Esophagus (tissue), 2 donors: ENCODE data around the gene SGK1. TPM values are rescaled to one million over a fixed set of nuclear protein-coding genes. Genes with fewer than 3 reads are reported as not detected.
"Not testable (repeated sequence)": the region's sequence is repeated elsewhere in the genome, so short reads cannot be mapped to it uniquely, and the experiment has no call there.

Source experiments
- H3K27ac ChIP-seq, 2 donors: one replicate each; pipeline ENCODE4 v1.5.1; 2013; ENCODE audit warnings: low read depth in 2 of 2, mild to moderate bottlenecking in 2 of 2, inconsistent platforms in 1 of 2, low read length in 1 of 2, moderate library complexity in 1 of 2
- H3K27me3 ChIP-seq, 2 donors: one replicate each; pipeline ENCODE4 v1.6.1; 2013; ENCODE audit warnings: low read length in 2 of 2, control low read depth in 1 of 2, mild to moderate bottlenecking in 1 of 2; ENCODE audit not compliant: insufficient read depth in 2 of 2, control insufficient read depth in 1 of 2
- H3K36me3 ChIP-seq, 2 donors: one replicate each; pipeline ENCODE4 v1.6.1; 2013; ENCODE audit warnings: low read length in 1 of 2; ENCODE audit not compliant: control insufficient read depth in 2 of 2, insufficient read depth in 2 of 2
- H3K4me1 ChIP-seq, 2 donors: one replicate each; pipeline ENCODE4 v1.6.1; 2013; ENCODE audit warnings: low read length in 1 of 2; ENCODE audit not compliant: control insufficient read depth in 2 of 2, insufficient read depth in 2 of 2
- H3K4me3 ChIP-seq, 2 donors: one replicate each; pipeline ENCODE4 v1.5.1; 2013; ENCODE audit warnings: low read length in 2 of 2, mild to moderate bottlenecking in 2 of 2, low read depth in 1 of 2, moderate library complexity in 1 of 2
- H3K9me3 ChIP-seq, 2 donors: one replicate each; pipeline ENCODE4 v1.6.1; 2013; ENCODE audit warnings: mild to moderate bottlenecking in 2 of 2, low read depth in 1 of 2, low read length in 1 of 2, moderate library complexity in 1 of 2; ENCODE audit not compliant: control insufficient read depth in 2 of 2, insufficient read depth in 1 of 2
- WGBS, 2 donors: extraction: QIAGEN DNeasy Blood & Tissue Kit; methylation state at CpG; one replicate each; pipeline ENCODE4 v1.1.7; 2013; 5-methylcytosine and 5-hydroxymethylcytosine counted together
- polyA plus RNA-seq, 2 donors: library from polyadenylated mRNA; stranded (reverse); fragments of 200-250 nt; gene quantifications; one replicate each; pipeline ENCODE4 v1.2.3, GENCODE V29; 2013
- donor health status: healthy with polysubstance abuse.
- donor health status: Bipolar disorder and iron deficiency.

The SGK1 gene
- polyA plus RNA-seq, 2 donors = 64.7 to 66.4 TPM

DNA sequence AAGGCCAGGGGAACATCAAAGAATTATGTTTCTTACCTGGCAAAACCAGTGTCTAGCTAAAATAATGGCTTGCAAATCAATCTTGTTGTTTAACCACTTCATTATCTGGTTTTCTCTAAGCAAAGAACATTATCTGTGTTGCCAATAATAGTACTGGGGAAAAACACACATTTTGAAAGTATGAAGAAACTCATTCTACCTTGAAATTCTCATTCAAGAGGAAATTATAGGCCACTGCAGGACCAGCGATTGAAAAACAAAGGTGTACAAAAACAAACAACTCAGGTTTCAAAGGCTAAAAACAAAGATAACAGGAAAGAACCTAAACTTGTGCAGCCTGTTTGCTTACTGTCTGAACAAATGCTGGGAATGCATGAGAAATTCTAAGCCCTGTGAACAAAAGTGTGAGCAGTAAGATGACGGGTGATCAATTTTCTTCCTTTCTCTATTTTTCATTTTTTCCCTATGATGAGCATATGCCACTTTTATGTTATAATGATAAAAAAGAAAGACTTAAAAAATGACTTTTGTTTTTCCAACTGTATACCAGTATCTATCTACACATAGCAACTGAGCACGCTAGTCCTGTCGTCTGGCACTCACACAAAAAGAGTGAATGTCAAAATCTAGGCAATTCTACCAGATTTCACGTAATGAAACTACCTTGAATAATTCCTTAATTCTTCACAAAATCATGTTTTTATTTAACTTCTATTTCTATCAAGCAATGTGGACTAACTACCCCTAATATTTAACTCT, 117.9 kb downstream of the SGK1 start:
- WGBS, 2 donors = 71 to 77% methylated on average over 5 of the region's 5 CpGs
- H3K36me3 ChIP-seq = no peaks in the 10 kb centered on the region
- no peak overlapping the region for H3K4me3 ChIP-seq
- H3K27me3 ChIP-seq = no peaks in the 10 kb centered on the region
- no peaks in the 10 kb centered on the region for H3K9me3 ChIP-seq
- H3K4me1 ChIP-seq = no peaks in the 10 kb centered on the region
- H3K27ac ChIP-seq = no peak overlapping the region

DNA sequence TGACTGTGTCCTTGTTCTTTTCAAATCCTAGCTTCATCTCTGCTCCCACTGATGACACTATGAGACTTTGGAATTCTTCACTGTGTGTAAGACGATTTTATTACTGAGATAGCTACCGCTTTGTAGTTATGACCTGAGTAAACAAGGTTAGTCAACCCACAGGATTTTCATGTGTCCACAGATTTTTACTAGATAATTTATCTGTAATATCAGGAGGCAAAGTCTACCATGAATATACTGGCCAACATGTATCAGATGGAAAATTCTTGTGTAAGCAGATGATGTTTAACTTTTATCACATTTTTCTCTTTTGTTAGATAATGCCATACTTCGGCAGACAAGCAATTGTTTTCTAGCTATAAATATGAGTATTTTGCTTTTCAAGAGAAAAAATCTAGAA, 119.8 kb downstream of the SGK1 start:
- Histone ChIP-seq H3K4me1 (no peaks in the 10 kb centered on the region), H3K4me3 (no peak overlapping the region), H3K9me3 (no peaks in the 10 kb centered on the region), H3K27ac (no peak overlapping the region), H3K36me3 (no peaks in the 10 kb centered on the region), H3K27me3 (no peaks in the 10 kb centered on the region)
- 75 to 92% methylated on average over 3 of the region's 3 CpGs for WGBS, 2 donors

DNA sequence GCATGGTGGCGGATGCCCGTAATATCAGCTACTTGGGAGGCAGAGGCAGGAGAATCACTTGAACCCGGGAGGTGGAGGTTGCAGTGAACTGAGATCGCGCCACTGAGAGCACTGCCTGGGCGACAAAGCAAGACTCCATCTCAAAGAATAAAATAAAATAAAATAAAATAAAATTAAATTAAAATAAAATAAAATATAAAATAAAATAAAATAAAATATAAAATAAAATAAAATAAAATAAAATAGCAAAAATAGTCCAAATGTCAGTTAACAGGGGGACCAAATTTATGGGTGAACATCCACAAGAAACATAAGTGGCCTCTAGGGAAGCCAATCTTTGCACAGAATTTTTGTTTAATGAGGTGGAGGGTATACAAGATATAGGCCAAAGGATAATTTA, 120.2 kb downstream of the SGK1 start:
- H3K27me3 ChIP-seq, H3K9me3 ChIP-seq, H3K4me3 ChIP-seq, H3K27ac ChIP-seq, H3K36me3 ChIP-seq, H3K4me1 ChIP-seq: not testable (repeated sequence)
- 91 to 94% methylated on average over 6 of the region's 6 CpGs for WGBS, 2 donors

DNA sequence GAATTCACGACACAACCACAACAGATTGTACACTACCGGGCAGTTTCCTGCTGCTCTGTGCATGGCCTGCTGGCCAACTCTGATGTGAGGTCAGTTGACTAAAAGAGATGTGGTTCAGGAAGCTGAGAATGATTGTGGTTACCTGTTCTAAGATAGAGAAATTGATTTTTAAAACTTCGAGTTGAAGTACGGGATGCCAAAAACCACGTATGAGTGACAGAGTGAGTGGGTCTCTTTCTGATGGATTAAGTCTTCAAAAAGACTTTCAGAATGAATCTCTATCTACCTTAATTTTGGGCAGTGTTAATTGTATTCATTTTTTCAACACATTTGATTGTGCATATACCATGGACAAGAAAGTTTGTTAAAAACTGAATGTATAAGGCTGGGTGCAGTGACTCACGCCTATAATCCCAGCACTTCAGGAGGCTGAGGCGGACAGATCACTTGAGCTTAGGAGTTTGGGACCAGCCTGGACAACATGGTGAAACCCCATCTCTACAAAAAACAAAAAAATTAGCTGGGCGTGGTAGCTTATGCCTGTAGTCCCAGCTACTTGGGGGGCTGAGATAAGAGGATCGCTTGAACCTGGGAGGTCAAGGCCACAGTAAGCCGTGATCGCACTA, 121.2 kb downstream of the SGK1 start:
- no peak overlapping the region for H3K4me3 ChIP-seq
- H3K27me3 ChIP-seq = no peaks in the 10 kb centered on the region
- WGBS, 2 donors = 80 to 91% methylated on average over 11 of the region's 11 CpGs
- H3K4me1 ChIP-seq = no peaks in the 10 kb centered on the region
- H3K36me3 ChIP-seq = no peaks in the 10 kb centered on the region
- no peak overlapping the region for H3K27ac ChIP-seq
- no peaks in the 10 kb centered on the region for H3K9me3 ChIP-seq

DNA sequence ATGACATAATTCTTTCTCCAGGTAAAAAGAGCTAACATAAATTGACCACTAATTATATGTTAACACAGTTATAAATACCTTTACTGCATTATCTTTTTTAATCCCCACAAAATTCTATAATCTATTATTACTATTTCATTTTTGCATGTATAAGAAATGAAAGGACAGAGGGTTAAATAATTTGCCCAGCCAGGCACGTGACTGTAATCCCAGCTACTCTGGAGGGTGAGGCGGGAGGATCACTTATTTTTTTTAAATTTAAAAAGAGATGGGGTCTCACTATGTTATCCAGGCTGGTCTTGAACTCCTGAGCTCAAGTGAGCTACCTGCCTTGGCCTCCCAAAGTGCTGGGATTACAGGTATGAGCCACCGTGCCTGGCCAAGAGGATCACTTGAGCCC, 121.9 kb downstream of the SGK1 start:
- Histone ChIP-seq H3K4me1 (no peaks in the 10 kb centered on the region), H3K27ac (no peak overlapping the region), H3K27me3 (no peaks in the 10 kb centered on the region), H3K36me3 (no peaks in the 10 kb centered on the region), H3K4me3 (no peak overlapping the region), H3K9me3 (no peaks in the 10 kb centered on the region)
- 88% methylated on average over 3 of the region's 3 CpGs for WGBS, 2 donors

DNA sequence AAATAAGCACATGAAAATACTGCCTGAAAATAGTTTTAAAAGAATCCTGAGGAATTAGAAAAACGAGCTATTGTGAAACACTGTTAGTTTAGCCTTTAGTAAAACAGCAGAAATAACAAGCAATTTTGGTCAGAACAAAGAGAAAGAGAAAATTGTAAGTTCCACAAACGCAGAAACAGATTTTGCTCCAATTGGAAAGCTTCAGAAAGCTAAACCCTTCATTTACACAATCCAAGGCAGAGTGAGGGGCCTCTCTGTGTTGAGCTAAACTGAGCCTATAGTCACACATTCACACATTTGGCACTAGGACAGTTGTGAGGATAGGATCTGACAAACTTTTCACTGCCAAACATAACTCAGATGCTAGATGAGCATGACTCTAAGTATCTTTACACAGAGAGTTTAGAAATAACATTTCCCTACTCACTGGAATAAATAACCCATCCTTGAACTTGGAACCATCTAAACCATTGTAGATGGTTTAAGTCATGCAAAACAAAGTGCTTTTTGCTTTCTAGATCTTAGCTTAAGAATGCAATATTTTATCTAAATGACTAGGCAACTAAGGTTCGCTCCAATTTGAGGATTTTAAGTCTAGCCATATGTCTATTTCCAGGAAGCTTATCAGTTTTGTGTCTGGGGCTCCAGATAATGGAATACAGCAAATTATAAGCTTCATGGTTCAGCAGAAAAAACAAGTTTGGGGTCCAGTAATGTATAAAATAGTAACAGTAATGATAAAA, 122.6 kb downstream of the SGK1 start:
- H3K27me3 ChIP-seq = no peaks in the 10 kb centered on the region
- 67 to 74% methylated on average over 3 of the region's 3 CpGs for WGBS, 2 donors
- no peak overlapping the region for H3K27ac ChIP-seq
- no peak overlapping the region for H3K4me3 ChIP-seq
- H3K9me3 ChIP-seq = no peaks in the 10 kb centered on the region
- no peaks in the 10 kb centered on the region for H3K36me3 ChIP-seq
- no peaks in the 10 kb centered on the region for H3K4me1 ChIP-seq

DNA sequence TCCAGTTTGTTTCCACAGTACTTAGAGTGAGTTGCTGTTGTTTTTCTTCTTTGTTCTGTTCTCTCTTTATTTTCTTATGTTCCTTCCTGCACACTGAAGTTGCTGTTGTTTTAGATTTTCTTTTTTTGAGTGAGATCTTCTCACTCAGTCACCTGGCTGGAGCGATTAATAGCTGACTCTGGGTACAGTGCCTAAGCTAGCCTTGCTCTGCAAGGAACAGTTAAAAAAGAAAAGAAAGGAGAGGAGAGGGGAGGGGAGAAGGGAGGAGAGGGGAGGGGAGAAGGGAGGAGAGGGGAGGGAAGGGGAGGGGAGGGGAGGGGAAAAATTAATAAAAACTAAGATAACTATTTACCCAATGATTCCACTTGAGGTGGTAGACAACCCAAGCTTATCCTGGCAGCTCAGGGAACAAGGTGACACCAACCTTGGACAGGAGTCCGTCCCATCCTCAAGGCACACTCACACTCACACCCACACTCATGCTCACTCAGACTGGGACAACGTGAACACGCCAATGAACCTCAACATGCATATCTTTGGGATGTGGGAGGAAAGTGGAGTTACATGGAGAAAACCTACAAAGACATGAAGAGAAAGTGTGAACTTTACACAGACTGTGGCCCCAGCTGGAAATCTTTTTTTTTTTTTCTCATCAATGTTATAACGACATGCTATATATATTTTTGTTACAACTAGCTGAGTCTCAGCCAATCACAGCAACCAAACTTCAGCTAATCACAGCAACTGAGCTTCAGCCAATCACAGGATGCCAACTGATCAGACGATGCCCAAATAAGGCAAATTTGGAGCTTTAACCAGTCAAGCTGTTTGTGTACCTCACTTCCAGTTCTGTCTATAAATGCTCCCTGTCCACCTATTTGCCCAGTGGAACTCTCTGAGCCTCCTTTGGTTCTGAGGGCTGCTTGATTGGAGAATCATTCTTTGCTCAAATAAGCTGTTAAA, 124.1 kb downstream of the SGK1 start:
- Histone ChIP-seq H3K27ac (no peak overlapping the region), H3K27me3 (no peaks in the 10 kb centered on the region), H3K9me3 (no peaks in the 10 kb centered on the region), H3K4me3 (no peak overlapping the region), H3K36me3 (no peaks in the 10 kb centered on the region), H3K4me1 (no peaks in the 10 kb centered on the region)
- WGBS, 2 donors = 94 to 95% methylated on average over 6 of the region's 6 CpGs

DNA sequence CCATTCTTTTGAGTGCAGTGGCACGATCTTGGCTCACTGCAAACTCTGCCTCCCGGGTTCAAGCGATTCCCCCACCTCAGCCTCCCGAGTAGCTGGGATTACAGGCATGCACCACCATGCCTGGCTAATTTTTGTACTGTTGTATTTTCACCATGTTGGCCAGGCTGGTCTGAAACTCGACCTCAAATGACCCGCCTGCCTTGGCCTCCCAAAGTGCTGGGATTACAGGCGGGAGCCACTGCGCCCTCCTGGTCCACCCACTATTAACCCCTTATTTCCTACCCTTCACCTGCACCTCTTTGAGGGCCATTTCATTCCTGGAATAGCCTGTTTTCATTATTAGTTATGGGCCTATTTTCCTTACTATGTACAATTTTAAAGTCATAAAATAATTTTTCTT, 125.3 kb downstream of the SGK1 start:
- H3K27ac ChIP-seq, H3K27me3 ChIP-seq: not testable (repeated sequence)
- WGBS, 2 donors = 82 to 88% methylated on average over 8 of the region's 8 CpGs

DNA sequence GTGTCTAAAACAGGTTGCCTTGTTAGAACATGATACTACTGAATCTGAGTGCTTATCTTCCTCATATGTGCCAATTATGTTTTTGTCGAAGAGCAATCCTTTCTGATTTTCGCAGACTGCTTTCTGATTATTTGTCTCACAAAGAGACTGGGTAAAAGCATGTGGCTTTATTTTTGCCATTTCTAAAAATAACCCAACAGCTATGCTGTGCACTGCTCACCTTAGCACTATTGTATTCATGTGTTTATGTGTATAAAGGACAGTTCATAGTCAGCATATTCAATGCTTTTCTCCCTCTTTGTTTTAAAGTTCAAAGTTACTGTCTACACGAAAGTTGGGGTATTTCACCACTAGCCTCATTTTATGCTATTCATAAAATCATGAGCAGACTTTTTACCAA, 127.0 kb downstream of the SGK1 start:
- H3K9me3 ChIP-seq = no peaks in the 10 kb centered on the region
- no peak overlapping the region for H3K4me3 ChIP-seq
- H3K27me3 ChIP-seq = no peaks in the 10 kb centered on the region
- WGBS, 2 donors = 73 to 84% methylated on average over 3 of the region's 3 CpGs
- no peak overlapping the region for H3K27ac ChIP-seq
- H3K36me3 ChIP-seq = no peaks in the 10 kb centered on the region
- H3K4me1 ChIP-seq = no peaks in the 10 kb centered on the region

More for the DNA sequence above, 125.3 kb downstream of the SGK1 start:
- not testable (repeated sequence) for H3K36me3 ChIP-seq, H3K4me1 ChIP-seq, H3K4me3 ChIP-seq, H3K9me3 ChIP-seq
